Kidney tubule cell (primary cell): Measurements from ENCODE around the gene PRPF6.

Experiments used
- DNase-seq: peaks from one replicate; pipeline ENCODE4 v3.0.0-alpha.2; 2018; ENCODE audit warnings: low spot score

PRPF6 gene

DNA sequence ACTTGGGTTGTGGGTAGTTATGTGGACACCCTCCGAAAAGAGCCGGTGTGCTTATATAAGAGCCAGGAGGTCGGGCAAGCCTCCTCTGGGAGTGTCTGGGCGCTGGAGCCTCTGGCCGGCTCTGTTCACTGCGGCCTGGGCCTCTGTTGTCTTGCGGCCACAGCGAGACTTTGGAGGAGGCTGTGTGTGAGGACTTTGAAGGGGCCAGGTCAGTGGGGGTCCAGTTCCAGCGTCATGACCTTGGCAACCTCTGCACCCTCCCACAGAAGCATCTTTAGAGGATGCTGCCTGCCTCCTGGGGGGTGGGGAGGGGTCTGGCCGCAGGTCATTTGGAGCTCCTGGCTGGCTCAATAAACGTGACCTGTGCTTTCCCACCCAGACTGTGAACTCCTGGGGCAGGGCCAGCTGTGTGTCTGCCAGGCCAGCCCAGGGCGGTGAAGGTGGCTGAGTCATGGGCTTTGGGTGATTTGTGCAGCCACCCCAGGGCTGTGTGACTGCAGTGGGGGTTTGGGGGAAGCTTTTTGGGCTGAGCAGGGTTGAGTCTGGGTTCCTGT is 83.3 kb downstream of the PRPF6 start:
- DNase-seq = peak; percentile 72

DNA sequence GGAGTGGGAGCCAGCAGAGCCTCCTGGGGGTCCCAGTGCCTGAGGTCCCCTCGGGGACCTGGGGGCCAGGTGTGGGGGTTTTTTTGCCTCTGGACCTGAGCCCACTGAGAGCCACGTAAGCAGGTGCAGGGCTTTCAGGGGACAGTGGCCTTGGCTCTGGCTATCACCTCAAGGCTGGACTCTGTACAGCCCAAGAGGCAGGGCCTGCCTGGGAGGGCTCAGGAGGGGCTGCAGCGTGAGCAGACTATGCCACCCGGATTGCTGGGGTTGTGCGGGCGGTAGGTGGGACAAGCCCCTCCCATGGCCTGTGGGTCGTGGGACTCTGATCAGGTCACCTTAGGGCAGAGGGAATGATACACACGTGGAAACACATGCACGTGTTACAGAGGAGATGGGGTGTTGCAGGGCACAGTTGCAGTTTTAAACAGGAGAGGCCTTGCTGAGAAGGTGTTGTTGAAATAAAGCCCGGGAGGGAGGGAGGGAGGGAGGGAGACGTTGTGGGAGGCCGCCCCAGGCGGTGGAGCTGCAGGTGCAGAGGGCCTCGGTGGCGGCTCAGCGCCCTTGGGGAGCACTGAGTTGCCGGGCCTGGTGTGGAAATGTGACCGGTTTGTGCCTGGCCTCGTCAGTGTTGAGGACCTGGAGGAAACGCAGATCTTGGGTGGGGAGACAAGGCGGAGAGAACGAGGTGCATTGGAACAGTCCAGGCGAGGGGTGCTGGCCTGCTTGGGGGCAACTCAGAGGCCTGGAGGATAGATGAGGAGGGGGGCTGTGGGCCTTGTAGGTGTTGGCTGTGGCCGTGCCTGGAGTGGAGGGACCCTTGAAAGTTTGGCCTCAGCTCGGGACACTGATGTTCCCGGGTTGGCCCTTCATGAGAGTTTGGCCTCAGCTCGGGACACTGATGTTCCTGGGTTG is 84.4 kb downstream of the PRPF6 start:
- no peak for DNase-seq

DNA sequence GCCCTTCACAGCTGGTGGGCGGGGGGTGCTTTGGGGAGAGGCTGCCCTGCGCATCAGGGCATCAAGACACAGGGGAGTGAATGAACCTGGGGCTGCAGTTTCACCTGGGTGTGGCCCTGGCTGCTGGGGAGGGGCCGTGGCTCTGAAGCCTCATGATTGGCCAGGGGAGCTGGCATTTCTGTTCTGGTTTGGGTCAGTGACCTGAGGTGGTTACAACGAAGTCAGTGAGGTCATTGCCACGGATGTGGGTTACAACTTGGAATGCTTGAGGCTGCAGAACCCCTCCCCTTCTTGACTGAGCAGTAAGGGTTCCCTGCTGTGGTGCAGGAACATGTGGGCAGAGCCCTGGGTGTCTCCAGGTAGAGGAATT is 85.0 kb downstream of the PRPF6 start:
- DNase-seq = peak; percentile 95

DNA sequence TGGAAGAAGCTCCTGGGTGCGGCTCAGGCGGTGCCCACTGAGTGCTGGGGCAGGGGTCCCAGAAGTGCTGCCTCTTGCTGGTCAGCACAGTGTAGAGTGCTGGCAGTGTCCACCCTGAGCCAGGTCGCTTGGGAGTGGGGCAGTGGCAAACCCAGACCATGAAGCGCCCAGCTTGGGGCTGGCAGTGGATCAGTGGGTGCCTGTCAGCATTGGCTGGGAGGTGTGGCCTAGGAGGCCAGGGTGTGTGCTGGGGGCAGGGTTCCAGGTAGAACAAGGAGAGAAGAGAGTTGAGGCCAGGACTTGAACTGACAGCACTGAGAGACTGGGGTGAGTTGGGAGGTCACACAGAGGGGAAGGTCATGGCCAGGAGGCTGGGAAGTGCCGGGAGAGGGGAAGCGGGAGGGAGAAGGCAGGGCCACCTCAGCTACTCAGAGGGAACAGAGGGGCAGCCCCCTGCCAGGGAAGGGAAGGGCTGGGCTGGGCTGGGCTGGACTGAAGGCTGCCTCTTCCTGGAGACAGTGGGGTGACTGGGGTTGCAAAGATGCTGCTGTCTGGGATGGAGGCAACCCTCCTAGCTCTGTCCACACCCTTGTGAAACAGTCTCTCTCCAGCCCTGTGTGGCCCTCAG is 86.2 kb downstream of the PRPF6 start:
- DNase-seq = no peak

DNA sequence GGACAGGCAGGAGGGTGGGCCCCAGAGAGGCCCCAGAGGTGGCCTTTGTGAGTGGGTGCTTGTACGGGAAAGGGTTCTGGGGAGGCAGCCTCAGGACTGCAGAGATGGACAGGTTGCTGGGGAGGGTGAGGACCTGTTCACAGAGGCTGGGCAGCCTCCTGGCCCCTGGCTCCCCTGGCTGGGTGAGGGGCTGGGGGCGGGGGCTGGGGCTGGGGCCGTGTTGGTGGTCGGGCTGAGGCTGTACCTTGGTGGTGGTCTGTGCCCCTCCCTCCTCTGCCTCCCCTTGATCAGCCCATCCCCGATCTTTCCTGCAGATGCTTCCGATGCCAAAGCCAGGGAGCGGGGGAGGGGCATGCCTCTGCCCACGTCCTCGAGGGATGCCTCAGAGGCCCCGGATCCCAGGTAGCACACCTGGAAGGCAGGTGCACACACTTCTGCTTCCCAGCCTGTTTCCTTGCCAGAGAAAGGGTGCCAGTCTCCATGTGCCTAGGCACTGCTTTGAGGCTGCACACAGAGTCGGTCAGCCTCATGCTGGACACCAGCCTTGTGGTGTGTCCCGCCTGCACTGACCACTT is 86.9 kb downstream of the PRPF6 start:
- no peak for DNase-seq

DNA sequence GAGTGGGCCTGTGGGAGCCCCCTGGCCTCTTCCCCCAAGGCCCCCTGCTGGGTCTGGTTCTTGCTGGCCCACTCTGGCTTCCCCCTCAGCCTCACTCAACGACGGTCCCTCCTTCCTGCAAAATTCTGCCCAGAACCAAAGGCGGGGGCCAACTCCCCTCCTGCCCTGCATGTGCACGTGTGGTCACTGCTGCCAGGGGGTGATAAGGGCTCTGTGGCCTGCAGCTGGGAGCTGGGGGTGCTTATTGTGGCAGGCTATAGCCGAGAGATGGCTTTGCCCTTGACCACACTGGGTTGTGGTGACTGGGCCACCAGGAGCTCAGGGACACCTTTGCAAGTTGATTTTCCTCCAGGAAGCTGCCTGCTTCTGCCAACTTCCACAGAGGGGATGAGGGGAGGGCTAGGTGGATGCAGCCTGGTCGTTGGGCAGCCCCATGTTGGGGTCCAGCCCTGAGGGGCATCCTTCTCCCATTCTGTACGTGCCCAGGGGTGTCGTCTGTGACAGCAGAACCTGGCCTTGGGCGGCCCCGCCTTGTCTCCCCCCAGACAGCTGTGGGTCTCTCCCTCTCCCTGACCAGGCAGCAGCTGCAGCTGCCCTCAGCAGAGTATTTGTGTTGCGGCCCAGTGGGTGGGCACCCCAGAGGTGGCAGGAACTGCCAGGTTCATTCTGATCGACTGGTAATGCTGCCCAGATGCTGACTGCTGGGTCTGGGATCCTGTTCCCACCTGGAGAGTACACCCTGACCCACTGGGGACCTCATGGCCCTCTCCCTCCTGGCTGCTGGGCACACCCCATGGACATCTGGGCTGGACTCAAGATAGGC is 87.7 kb downstream of the PRPF6 start:
- no peak for DNase-seq

DNA sequence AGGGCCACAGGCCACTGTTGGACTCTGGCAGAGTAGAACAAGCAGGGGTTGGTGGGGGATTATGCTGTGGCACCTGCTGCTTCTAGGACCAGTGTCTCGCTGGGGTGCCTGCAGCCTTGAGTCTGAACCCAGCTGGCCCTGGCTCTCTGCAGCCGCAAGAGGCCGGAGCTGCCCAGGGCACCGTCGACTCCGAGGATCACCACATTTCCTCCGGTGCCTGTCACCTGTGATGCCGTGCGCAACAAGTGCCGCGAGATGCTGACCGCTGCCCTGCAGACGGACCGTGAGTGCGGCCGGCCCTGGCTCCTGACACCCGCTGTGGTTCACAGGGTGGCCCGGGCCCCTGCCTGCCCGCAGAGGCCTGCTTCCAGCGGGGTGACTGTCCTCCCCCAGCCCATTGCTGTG is 88.3 kb downstream of the PRPF6 start:
- DNase-seq = no peak

DNA sequence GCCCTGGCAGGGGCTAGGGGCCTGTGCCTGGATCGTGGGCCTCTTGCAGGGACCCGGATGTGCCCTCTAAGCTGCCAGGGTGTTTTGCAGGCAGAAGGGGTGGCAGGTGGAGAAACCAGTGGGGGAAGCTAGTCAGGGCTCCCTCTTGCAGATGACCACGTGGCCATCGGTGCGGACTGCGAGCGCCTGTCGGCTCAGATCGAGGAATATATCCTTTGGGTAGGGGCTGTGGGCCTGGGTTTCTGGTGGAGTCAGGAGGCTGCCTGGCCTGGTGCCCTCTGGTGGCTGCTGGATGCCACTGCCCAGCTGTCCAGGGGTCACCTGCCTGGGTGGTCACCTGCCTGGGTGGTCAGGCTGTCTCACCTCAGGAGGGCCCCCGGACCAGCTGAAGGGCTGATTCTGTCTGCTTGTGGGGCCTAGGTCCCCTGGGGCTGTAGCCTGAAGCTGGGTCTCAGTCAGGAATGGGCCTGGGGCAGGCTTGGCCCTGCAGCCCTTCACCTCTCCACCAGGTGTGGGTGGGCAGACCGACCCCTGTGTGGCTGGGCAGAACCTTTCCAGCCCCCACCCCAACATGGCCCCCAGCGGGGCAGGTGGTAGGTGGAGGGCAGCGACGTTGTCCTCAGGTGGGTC is 88.8 kb downstream of the PRPF6 start:
- DNase-seq = peak; percentile 41

DNA sequence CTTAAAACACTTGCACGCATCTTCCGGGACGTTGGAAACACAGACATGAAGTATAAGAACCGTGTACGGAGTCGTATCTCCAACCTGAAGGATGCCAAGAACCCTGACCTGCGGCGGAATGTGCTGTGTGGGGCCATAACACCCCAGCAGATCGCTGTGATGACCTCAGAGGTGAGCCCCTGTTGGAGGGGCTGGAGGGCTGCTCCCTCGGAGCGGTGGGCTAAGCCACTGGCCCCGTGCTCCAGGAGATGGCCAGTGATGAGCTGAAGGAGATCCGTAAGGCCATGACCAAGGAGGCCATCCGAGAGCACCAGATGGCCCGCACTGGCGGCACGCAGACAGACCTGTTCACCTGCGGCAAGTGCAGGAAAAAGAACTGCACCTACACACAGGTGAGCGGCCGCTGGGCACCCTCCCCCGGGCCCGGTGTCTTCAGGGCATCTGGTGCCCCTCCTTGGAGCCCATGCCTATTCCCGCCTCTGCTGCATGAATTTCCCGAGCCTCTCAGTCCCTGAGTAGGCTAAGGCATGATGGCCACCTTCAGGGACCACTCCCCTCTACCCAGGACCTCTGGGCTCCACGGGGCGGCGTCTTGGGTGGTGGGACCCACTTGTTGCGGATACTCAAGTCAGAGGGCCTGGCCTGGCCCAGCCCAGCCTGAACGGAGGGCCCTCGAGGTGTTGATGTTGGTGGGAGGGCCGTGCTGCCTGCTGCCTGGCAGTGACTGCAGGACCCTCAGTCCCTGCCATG is 89.5 kb downstream of the PRPF6 start:
- DNase-seq = no peak

DNA sequence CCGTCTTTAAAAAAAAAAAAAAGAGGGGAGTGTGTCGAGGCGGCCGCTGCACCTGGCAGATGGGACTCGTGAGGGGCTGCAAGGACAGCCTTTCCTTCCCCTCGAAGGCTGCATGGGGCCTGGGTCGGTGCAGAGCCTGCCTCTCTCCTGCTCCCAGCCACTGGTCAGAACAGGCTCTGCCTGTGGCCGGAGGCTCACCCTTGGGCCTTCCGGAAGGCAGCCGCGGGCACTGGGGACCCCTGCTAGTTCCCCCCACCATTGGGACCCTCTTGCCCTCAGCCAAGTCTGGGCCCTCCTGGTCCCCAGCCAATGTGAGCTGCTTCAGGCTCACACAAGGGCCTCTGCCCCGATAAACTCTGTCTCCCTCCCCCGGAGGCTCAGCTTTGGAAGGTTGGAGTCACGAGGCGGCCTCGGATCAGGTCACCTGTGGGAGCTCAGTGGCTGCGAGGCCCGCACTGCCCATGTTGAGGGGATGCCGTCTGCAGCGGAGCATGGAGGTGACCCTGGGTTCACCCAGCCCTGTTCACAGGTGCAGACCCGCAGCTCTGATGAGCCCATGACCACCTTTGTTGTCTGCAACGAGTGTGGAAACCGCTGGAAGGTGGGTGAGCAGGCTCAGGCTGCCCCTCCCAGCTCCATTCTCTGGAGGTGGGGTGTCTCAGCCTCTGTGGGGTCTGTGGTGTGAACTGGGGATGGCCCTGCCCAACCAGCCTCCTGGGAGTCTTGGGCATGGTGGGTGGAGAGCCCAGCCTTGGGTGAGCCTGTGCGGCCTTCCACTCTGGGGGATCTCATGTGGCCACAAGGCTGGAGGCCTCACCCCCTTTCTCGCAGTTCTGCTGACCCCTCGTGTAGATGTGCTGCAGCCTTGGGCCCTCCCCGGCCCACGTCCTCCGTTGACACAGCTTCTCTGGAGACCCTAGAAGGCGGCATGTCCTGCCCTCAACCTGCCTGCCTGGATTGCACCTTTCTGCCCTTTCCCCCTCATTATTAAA is 90.7 kb downstream of the PRPF6 start:
- no peak for DNase-seq

DNA sequence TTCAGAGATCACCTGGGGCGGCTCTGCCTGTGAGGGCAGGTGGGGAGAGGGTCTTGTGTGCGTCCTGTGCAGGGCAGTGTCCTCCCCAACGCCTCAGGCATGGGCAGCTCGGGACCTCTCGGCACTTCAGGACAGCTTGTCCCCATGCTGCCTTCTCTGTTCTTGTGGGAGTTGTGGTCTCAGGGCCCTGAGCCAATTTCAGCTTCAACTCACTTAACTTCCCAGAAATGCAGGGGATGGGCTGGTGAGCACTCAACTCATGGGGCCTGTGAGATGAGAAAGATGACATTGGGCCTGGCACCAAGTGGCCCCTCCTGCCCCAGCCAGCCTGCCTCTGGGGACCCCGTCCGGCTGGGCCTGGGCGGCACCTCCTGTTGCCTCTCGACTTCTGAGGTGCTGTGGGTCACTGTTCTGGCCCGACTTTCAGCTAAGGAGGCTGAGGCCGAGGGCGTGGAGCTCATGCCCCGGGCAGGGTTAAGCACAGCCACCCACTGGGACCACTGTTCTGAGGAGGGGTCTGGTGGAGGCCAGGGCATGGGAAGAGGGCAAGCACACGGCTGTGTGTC is 91.6 kb downstream of the PRPF6 start:
- DNase-seq = no peak

DNA sequence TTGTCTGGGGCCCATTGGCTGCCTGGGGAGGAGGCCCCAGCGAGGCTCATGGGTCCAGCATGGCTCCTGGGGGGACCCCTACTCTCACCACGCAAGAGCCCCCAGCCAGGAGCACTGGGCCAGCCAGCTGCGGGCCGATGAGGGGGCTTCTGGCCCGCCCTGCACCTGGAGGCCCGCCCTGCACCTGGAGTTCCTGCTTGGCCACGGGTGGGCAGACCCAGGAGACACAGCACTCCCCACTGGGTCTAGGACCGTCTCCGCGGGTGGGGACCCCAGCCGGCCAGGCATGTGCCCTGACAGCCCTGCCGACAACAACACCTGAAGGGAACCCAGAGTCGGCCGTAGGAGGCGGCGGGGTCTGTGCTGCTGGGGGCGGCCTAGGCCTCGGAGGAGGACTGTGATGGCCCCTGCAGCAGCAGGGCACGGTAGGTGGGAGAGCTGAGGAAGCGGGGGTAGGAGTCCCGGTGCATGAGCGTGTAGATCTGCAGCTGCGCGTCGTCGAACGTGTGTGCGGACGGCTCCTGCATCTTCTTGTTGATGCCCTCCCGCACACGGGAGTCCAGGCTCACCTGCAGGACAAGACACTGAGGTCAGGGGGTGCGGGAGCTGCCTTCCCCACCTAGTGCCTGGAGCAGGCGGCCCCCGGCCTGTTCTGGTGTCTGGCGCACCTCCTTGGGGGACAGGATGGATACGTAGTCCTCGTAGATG is 92.7 kb downstream of the PRPF6 start:
- DNase-seq = no peak

DNA sequence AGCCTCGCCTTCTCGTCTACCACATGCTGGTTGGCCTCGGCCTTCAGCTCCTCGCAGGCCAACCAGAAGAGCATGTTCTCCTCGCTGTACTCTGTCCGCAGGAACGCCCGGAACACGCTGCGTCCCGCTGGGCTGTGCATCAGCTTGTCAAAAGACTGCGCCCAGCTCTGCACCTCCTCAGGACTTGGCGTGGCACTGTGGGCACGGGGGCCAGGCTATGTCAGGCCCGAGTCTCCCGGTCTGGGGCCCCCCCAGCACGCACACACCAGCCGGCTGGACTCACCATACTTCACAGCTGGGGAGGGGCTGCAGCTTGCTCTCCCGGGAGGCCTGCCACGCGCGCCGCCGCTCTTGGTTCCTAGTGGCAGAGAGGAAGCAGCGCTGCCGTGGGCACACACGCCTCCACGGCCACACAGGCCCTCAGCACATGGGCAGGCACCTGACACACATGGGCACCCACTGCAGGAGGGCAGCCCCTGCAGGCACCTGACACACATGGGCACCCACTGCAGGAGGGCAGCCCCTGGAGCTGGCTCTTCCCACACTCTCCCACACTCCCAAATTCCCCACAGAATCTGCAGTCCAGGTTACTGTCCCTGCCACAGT is 93.4 kb downstream of the PRPF6 start:
- DNase-seq = no peak

DNA sequence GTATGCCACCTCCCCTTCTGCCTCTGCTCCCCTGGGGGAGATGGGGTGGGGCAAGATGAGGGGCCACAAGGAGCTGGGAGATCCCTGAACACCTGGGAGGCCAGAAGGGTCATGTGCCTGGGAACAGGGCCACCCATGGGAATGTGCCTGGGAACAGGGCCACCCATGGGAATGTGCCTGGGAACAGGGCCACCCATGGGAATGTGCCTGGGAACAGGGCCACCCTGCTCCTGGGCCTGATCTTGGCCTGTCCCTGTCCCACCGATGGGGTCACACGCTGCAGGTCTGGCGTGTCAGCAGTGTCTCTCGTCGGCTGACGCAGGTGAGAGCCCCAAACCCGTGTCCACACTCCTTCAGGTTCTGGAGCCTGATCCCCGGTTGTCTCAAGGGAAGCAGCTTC is 94.0 kb downstream of the PRPF6 start:
- DNase-seq = no peak

DNA sequence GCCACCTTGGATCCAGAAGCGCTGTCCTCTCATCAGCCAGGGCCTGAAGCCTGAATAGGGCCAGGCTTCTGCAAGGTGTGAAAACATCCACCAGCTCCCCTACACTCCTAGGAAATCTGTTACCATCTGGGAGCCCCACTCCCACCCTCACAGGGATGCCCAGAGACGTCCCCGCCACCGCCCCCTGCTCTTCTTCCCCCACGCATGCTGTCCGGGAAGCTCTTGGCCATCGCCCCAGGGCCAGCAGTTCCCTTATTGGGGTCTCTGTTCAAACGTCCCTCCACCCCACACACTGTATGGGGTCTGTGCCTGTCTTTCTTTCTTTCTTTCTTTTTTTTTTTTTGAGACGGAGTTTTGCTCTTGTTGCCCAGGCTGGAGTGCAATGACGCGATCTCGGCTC is 94.6 kb downstream of the PRPF6 start:
- no peak for DNase-seq

DNA sequence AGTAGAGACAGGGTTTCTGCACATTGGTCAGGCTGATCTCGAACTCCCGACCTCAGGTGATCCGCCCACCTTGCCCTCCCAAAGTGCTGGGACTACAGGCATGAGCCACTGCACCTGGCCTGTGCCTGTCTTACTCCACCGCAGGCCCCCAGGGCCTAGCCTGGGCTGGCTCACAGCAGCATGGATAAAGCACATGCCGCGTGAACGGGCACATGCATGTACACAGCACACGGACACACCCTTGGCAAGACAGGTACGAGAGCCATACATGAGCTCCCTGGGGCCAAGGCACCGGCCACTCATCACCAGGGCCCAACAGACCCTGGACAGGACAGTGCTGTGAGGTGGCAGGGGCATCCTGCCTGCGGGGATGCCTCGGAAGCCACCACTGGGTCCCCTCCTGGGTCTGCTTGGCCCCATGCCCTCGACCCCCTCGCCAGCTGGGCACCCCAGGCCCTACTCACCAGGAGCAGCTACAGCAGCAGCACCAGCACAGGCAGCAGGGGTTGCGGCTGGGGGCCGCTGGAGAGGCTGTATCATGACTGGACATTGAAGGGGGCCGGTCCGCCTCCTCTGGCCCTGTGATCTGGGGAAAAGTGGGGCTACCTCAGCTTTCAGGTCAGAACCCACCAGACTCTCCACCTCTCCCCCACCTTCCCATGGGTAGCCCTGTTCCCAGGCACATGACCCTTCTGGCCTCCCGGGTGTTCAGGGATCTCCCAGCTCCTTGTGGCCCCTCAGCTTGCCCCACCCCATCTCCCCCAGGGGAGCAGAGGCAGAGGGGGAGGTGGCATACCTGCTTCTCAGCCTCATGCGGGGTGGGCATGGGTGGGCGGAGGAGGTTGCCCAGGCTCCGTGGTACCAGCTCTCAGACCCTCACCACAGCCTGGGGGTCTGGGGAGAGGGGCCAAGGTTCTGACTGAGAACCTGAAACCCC is 95.4 kb downstream of the PRPF6 start:
- no peak for DNase-seq

DNA sequence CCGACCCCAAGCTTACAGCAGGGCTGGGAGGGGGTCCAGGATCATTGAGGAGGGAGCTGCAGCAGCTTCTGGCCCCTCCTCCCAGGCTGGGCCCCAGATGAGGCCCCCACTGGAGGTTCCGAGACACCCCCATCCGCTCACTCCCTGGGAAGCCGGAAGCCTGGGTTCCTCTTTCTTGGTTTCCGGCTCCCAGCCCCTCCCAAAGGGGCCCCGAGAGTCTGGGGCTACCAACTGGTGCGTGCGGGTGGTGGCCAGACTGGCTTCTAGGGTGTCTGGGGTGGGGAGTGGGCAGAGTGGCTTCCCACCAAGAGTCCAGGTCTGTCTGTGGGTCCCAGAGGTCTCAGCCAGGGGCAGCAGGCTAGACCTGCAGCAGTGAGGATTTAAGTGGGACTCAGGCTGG is 96.2 kb downstream of the PRPF6 start:
- no peak for DNase-seq
